AML-193 (cell line): Measurements from ENCODE around the gene SSH3.

Experiments
- DNase-seq, 2 experiments: peaks; one replicate each; lab custom pipeline; 2025; lab: John Stamatoyannopoulos, UW

SSH3 gene

GRCh38 chr11:67280341-67280787, 23.0 kb upstream of the SSH3 start:
- DNase-seq: no peak

DNA sequence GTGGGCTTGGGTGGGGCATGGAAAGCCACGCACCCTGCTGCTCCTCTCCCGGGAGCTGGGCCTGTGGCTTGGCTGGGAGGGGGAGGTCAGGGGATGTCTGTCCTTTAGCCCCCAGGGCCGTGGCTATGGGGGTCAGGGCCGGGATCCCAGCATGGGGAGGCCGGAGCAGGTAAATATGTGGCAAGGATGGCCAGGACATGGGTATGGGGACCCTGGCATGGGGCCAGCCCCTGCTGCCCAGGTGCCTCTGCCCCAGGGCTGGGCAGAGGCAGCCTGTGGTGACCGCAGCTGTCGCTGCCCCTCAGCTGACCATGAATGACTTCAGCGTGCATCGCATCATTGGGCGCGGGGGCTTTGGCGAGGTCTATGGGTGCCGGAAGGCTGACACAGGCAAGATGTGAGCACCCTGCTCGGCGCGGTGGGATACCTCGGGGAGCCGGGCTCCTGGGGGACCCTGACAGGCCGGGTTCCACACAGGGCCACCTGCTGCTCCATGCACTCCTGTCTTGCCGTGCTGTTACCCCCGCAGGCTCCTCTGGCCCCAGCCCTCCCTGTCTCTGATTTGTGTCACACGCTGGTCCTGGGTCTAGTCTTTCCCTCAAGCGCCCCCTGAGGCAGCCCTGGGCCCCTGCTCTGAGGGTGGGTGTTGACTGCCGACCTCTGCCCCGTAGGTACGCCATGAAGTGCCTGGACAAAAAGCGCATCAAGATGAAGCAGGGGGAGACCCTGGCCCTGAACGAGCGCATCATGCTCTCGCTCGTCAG, 22.4 kb upstream of the SSH3 start:
- DNase-seq: no peak

GRCh38 chr11:67281552-67282150, 21.7 kb upstream of the SSH3 start:
- no peak for DNase-seq

- DNase-seq: no peak
Observed at GRCh38 chr11:67282155-67282875, 21.0 kb upstream of the SSH3 start.

DNA sequence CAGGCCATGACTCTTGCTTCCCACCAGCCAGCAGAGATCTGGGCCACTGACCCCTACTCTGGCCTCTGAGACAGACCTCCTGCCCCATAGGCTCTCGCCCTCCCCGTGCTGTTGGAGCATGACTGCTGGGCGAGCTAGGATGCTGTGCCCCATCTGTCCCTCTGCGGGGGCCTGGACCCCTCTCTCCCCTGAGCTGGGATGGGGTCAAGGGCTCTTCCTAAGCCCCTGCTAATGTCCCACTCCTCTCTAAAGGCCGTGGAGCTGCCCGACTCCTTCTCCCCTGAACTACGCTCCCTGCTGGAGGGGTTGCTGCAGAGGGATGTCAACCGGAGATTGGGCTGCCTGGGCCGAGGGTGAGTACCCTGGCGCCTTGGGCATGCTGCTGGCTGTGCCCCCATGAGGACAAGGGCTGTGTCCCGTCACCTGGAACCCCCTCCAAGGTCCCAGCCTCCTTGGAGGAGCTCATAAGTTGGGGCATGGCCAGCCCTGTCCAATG, 20.4 kb upstream of the SSH3 start:
- no peak for DNase-seq

GRCh38 chr11:67283481-67283963, 19.8 kb upstream of the SSH3 start:
- DNase-seq: peak; percentile 79 to 83

DNA sequence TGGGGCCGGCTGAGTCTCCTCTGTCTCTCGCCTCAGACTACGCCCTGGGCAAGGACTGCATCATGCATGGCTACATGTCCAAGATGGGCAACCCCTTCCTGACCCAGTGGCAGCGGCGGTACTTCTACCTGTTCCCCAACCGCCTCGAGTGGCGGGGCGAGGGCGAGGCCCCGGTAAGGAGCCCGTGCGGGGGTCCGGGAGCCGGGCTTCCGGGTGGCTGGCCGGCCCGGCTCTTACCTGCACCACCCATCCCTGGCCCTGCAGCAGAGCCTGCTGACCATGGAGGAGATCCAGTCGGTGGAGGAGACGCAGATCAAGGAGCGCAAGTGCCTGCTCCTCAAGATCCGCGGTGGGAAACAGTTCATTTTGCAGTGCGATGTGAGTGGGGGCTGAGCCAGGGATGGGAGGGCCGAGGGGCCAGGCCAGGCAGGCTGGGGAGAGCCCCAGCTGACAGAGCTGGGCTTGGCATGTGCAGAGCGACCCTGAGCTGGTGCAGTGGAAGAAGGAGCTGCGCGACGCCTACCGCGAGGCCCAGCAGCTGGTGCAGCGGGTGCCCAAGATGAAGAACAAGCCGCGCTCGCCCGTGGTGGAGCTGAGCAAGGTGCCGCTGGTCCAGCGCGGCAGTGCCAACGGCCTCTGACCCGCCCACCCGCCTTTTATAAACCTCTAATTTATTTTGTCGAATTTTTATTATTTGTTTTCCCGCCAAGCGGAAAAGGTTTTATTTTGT, 18.4 kb upstream of the SSH3 start:
- DNase-seq: no peak

GRCh38 chr11:67285541-67286498, 17.5 kb upstream of the SSH3 start:
- DNase-seq: no peak

DNA sequence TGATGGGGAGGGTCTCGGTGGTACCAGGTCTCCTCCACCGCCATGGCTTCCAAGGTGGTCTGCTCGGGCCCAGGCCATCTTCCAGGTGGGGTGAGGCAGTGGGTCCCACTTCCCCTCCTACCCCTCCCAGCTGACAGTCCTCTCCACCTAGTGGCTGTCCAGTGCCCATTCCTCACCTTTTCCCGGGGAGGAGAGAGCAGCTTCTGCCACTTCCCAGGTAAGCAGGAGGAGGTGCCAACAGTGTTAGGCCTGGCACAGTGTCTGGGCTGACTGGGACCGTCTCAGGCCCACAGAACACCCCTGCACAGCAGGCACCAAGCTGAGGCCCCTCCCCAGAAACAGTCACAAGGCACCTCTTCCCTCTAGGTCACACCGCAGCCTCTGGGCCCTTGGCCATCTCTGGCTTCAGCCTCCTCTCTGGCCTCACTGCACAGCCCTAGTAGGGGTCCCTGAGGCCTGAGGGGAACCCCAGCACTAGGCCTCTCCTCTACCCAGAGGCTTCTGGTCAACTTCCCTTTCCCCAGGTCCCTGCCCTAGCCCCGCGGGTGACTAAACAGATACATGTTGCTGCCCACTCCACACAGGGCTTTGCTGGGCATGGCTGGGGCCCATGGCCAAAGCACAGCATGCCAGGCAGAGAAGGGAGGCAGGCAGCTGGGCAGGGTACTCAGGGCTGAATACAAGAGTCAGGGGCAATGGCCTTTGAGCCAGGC, 16.6 kb upstream of the SSH3 start:
- DNase-seq: peak in 1 of 2 experiments; percentile 4

GRCh38 chr11:67287355-67288197, 15.8 kb upstream of the SSH3 start:
- no peak for DNase-seq

GRCh38 chr11:67288198-67288451, 15.2 kb upstream of the SSH3 start:
- DNase-seq: no peak

- DNase-seq: peak; percentile 96
Observed at GRCh38 chr11:67288452-67289225, 14.7 kb upstream of the SSH3 start.

DNA sequence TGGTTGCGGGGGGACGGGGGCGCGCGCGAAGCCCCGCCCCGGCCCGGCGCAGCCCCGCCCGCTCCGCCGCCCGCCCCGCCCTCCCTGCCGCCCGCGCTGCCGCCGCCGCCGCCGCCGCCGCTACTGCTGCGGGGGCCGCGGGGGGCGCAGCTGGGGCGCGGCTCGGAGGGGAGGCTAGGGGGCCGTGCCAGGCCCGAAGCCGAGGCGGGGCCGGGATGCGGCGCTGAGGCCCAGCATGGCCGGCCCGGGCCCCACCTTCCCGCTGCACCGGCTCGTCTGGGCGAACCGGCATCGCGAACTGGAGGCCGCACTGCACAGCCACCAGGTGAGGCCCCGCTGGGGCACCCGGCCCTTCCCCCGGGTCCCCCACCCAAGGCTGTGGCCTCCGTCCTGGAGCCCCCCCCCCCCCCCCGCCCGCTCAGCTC, 14.1 kb upstream of the SSH3 start, which contains the start of gene ANKRD13D:
Gene ANKRD13D, plus strand, starts transcription at position 78 of the 425 bp plus-strand sequence. Its CDS starts 158 bp downstream, at position 236.
- no peak for DNase-seq

GRCh38 chr11:67289651-67290479, 13.5 kb upstream of the SSH3 start:
- no peak for DNase-seq

GRCh38 chr11:67290801-67291200, 12.5 kb upstream of the SSH3 start:
- DNase-seq: no peak

- no peak for DNase-seq
Observed at GRCh38 chr11:67291481-67292381, 11.6 kb upstream of the SSH3 start.

DNA sequence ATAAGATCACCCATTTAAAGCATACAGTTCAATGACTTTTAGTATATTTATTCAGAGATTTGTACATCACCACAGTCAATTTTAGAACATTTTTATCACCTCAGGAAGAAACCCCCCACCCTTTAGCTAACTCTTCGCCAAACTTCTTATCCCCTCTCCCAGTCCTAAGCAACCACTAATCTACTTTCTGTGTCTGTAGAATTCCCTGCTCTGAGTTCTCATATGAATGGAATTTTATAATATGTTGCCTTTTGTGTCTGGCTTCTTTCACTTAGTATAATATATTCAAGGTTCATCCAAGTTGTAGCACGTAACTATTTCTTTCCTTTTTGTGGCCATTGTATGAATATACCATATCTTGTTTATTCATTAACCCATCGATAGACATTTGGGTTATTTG, 10.7 kb upstream of the SSH3 start:
- DNase-seq: no peak
